BLaER1 treated with 17β-estradiol and CSF1 and Interleukin-3, amounts not matched to agents 10 nM and 100 nM (cell line): ENCODE results near the gene TWNK.

Experiments
- H3K27ac ChIP-seq, 11 experiments: shearing (Covaris generic); formaldehyde crosslinking; 2 replicates each; pipeline ENCODE4 v1.8.1; 2022
- H3K27me3 ChIP-seq, 11 experiments: shearing (Covaris generic); formaldehyde crosslinking; 2 replicates each; pipeline ENCODE4 v1.8.1; 2022
- H3K36me3 ChIP-seq, 11 experiments: shearing (Covaris generic); formaldehyde crosslinking; 2 replicates each; pipeline ENCODE4 v1.8.1; 2022
- H3K4me1 ChIP-seq, 10 experiments: shearing (Covaris generic); formaldehyde crosslinking; 2 replicates each; pipeline ENCODE4 v1.8.1; 2022
- H3K4me2 ChIP-seq, 11 experiments: shearing (Covaris generic); formaldehyde crosslinking; 2 replicates each; pipeline ENCODE4 v1.8.1; 2022
- H3K4me3 ChIP-seq, 10 experiments: shearing (Covaris generic); formaldehyde crosslinking; 2 replicates each; pipeline ENCODE4 v1.8.1; 2022
- H3K9ac ChIP-seq, 11 experiments: shearing (Covaris generic); formaldehyde crosslinking; 2 replicates each; pipeline ENCODE4 v1.8.1; 2022
- H3K9me3 ChIP-seq, 11 experiments: shearing (Covaris generic); formaldehyde crosslinking; replicated peaks in 1 of 11; 2 replicates each; pipeline ENCODE4 v1.8.1; 2022
- H4K20me1 ChIP-seq, 11 experiments: shearing (Covaris generic); formaldehyde crosslinking; 2 replicates each; pipeline ENCODE4 v1.8.1; 2022
- Cebpa-rat ChIP-seq, 11 experiments: shearing (Covaris generic); IDR thresholded peaks; 2 replicates each; pipeline ENCODE4 v1.8.1; 2022

Gene TWNK

GRCh38 chr10:101000915-101001658 is 13.7 kb downstream of the TWNK start:
- peak overlapping the region; percentile 92 to 99 (median 97) for H3K9ac ChIP-seq
- peak overlapping the region; percentile 82 to 93 (median 90) for H3K4me3 ChIP-seq
- peak overlapping the region; percentile 92 to 98 (median 97) for H3K27ac ChIP-seq
- no peaks in the 10 kb centered on the region for H3K9me3 ChIP-seq
- H3K27me3 ChIP-seq, result no peaks in the 10 kb centered on the region
- H3K36me3 ChIP-seq, result peaks cover 38 to 44% (median 39%) of the 10 kb centered on the region in 11 experiments
- TF ChIP-seq Cebpa-rat (IDR thresholded peaks at IDR 0.05), result no peak
- H3K4me1 ChIP-seq, result peaks cover 30 to 52% (median 49%) of the 10 kb centered on the region in 10 experiments
- H4K20me1 ChIP-seq, result peaks cover 26 to 48% (median 37%) of the 10 kb centered on the region in 11 experiments; a peak in 21 of 22 replicates
- peak overlapping the region; percentile 89 to 99 (median 97) for H3K4me2 ChIP-seq

- peaks cover 43 to 49% (median 45%) of the 10 kb centered on the region in 11 experiments for H3K36me3 ChIP-seq
- no peak for TF ChIP-seq Cebpa-rat (IDR thresholded peaks at IDR 0.05)
- peak overlapping the region; percentile 18 to 98 (median 97); a peak in 21 of 22 replicates for H3K27ac ChIP-seq
- peaks cover 25 to 49% (median 44%) of the 10 kb centered on the region in 10 experiments for H3K4me1 ChIP-seq
- H3K9me3 ChIP-seq, result no peaks in the 10 kb centered on the region
- H3K4me2 ChIP-seq, result peak overlapping the region; percentile 89 to 99 (median 97)
- peak overlapping the region; percentile 92 to 99 (median 97) for H3K9ac ChIP-seq
- H4K20me1 ChIP-seq, result peaks cover 28 to 54% (median 42%) of the 10 kb centered on the region in 11 experiments; a peak in 21 of 22 replicates
- no peaks in the 10 kb centered on the region for H3K27me3 ChIP-seq
- peak overlapping the region; percentile 82 to 93 (median 90) for H3K4me3 ChIP-seq
Observed at GRCh38 chr10:101001659-101002035, 14.3 kb downstream of the TWNK start.

GRCh38 chr10:101002456-101002855 is 15.1 kb downstream of the TWNK start:
- Histone ChIP-seq H3K9me3 (no peaks in the 10 kb centered on the region), H3K4me3 (peak overlapping the region in 4 of 10 experiments; percentile 18 to 92 (median 83); a peak in 4 of 20 replicates), H3K27ac (peak overlapping the region; percentile 18 to 98 (median 97); a peak in 13 of 22 replicates), H3K27me3 (no peaks in the 10 kb centered on the region), H3K4me2 (peak overlapping the region; percentile 89 to 99 (median 97)), H3K36me3 (peaks cover 46 to 57% (median 53%) of the 10 kb centered on the region in 11 experiments), H3K9ac (peak overlapping the region; percentile 92 to 99 (median 97); a peak in 19 of 22 replicates), H4K20me1 (peaks cover 36 to 62% (median 49%) of the 10 kb centered on the region in 11 experiments; a peak in 21 of 22 replicates), H3K4me1 (peaks cover 22 to 53% (median 47%) of the 10 kb centered on the region in 10 experiments)
- no peak for TF ChIP-seq Cebpa-rat (IDR thresholded peaks at IDR 0.05)

GRCh38 chr10:101003639-101004206 is 16.4 kb downstream of the TWNK start:
- Histone ChIP-seq H3K27ac (peak overlapping the region in 1 of 11 experiments; percentile 9; a peak in 1 of 22 replicates), H3K4me2 (no peak overlapping the region), H3K4me1 (peaks cover 22 to 53% (median 48%) of the 10 kb centered on the region in 10 experiments), H3K27me3 (no peaks in the 10 kb centered on the region), H3K4me3 (no peak overlapping the region), H3K9me3 (no peaks in the 10 kb centered on the region), H4K20me1 (peaks cover 36 to 74% (median 51%) of the 10 kb centered on the region in 11 experiments; a peak in 21 of 22 replicates), H3K9ac (peak overlapping the region in 2 of 11 experiments; percentile 19 to 36; a peak in 2 of 22 replicates), H3K36me3 (peaks cover 46 to 59% (median 56%) of the 10 kb centered on the region in 11 experiments)
- no peak for TF ChIP-seq Cebpa-rat (IDR thresholded peaks at IDR 0.05)

GRCh38 chr10:101005361-101005760 is 18.0 kb downstream of the TWNK start:
- peaks cover 46 to 59% (median 56%) of the 10 kb centered on the region in 11 experiments for H3K36me3 ChIP-seq

GRCh38 chr10:101005869-101006567 is 18.7 kb downstream of the TWNK start:
- H4K20me1 ChIP-seq, result peaks cover 36 to 74% (median 51%) of the 10 kb centered on the region in 11 experiments; a peak in 21 of 22 replicates
- H3K4me1 ChIP-seq, result peaks cover 18 to 47% (median 40%) of the 10 kb centered on the region in 10 experiments

More at GRCh38 chr10:101005361-101005760, 18.0 kb downstream of the TWNK start:
- no peak for TF ChIP-seq Cebpa-rat (IDR thresholded peaks at IDR 0.05)
- Histone ChIP-seq H3K4me3 (no peak overlapping the region), H3K9ac (no peak overlapping the region), H3K27me3 (no peaks in the 10 kb centered on the region), H3K9me3 (no peaks in the 10 kb centered on the region), H4K20me1 (peaks cover 36 to 74% (median 51%) of the 10 kb centered on the region in 11 experiments; a peak in 21 of 22 replicates), H3K4me2 (no peak overlapping the region), H3K27ac (no peak overlapping the region), H3K4me1 (peaks cover 22 to 54% (median 46%) of the 10 kb centered on the region in 10 experiments)

GRCh38 chr10:101006593-101007098 is 19.3 kb downstream of the TWNK start:
- no peak for TF ChIP-seq Cebpa-rat (IDR thresholded peaks at IDR 0.05)
- H4K20me1 ChIP-seq, result peaks cover 33 to 71% (median 47%) of the 10 kb centered on the region in 11 experiments; a peak in 21 of 22 replicates
- no peak overlapping the region for H3K4me3 ChIP-seq
- no peaks in the 10 kb centered on the region for H3K9me3 ChIP-seq
- peaks cover 46 to 59% (median 56%) of the 10 kb centered on the region in 11 experiments for H3K36me3 ChIP-seq
- no peaks in the 10 kb centered on the region for H3K27me3 ChIP-seq
- H3K4me2 ChIP-seq, result peak overlapping the region in 3 of 11 experiments; percentile 16 to 59 (median 19); a peak in 1 of 22 replicates
- H3K9ac ChIP-seq, result peak overlapping the region in 10 of 11 experiments; percentile 23 to 64 (median 43); a peak in 12 of 22 replicates
- peaks cover 12 to 44% (median 34%) of the 10 kb centered on the region in 10 experiments for H3K4me1 ChIP-seq
- peak overlapping the region in 5 of 11 experiments; percentile 6 to 47 (median 30); a peak in 10 of 22 replicates for H3K27ac ChIP-seq

More at GRCh38 chr10:101005869-101006567, 18.7 kb downstream of the TWNK start:
- Histone ChIP-seq H3K4me3 (no peak overlapping the region), H3K9me3 (no peaks in the 10 kb centered on the region), H3K9ac (peak overlapping the region in 3 of 11 experiments; percentile 23 to 38 (median 24); a peak in 1 of 22 replicates), H3K27ac (no peak overlapping the region), H3K36me3 (peaks cover 46 to 59% (median 56%) of the 10 kb centered on the region in 11 experiments), H3K27me3 (no peaks in the 10 kb centered on the region), H3K4me2 (no peak overlapping the region)
- TF ChIP-seq Cebpa-rat (IDR thresholded peaks at IDR 0.05), result no peak
